ENCODE data around the gene SLCO6A1.
A peak's percentile ranks its signal among the peaks of the same experiment; 100 is the strongest.
"Not testable (repeated sequence)": the region's sequence is repeated elsewhere in the genome, so short reads cannot be mapped to it uniquely, and the experiment has no call there.

SLCO6A1 gene, protein sequence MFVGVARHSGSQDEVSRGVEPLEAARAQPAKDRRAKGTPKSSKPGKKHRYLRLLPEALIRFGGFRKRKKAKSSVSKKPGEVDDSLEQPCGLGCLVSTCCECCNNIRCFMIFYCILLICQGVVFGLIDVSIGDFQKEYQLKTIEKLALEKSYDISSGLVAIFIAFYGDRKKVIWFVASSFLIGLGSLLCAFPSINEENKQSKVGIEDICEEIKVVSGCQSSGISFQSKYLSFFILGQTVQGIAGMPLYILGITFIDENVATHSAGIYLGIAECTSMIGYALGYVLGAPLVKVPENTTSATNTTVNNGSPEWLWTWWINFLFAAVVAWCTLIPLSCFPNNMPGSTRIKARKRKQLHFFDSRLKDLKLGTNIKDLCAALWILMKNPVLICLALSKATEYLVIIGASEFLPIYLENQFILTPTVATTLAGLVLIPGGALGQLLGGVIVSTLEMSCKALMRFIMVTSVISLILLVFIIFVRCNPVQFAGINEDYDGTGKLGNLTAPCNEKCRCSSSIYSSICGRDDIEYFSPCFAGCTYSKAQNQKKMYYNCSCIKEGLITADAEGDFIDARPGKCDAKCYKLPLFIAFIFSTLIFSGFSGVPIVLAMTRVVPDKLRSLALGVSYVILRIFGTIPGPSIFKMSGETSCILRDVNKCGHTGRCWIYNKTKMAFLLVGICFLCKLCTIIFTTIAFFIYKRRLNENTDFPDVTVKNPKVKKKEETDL

DNA sequence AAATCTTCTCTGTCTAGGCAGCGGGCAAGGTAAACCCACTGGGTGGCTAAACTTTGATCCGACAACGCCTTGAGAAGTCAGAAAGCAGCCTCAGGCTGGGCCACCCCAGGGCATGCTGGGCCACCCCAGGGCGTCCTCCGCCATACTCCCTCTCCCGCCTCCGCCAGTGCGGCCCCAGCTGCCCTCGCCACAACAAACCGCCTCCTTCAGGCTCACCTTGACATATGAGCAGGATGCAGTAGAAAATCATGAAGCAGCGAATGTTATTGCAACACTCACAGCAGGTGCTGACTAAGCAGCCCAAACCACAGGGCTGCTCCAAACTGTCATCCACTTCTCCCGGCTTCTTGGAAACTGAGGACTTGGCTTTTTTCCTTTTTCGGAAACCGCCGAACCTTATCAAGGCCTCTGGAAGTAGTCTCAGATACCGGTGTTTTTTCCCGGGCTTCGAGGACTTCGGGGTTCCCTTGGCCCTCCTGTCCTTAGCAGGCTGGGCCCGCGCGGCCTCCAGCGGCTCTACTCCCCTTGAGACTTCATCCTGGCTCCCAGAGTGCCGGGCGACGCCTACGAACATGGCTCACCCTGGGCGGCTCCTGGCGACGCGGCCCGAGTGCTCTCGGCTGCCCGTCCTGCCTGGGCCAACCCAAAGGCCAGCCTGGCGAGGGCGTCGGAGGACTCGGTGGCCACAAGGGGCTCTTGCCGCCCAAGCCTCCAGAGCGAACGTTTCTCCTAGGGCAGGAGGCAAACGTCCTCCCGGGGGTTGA lies at the start of gene SLCO6A1:
Gene SLCO6A1 (minus strand): TSS at position 731 of the 764 bp plus-strand sequence. CDS start 157 bp downstream, at position 574.
- DNase-seq = no peak

DNA sequence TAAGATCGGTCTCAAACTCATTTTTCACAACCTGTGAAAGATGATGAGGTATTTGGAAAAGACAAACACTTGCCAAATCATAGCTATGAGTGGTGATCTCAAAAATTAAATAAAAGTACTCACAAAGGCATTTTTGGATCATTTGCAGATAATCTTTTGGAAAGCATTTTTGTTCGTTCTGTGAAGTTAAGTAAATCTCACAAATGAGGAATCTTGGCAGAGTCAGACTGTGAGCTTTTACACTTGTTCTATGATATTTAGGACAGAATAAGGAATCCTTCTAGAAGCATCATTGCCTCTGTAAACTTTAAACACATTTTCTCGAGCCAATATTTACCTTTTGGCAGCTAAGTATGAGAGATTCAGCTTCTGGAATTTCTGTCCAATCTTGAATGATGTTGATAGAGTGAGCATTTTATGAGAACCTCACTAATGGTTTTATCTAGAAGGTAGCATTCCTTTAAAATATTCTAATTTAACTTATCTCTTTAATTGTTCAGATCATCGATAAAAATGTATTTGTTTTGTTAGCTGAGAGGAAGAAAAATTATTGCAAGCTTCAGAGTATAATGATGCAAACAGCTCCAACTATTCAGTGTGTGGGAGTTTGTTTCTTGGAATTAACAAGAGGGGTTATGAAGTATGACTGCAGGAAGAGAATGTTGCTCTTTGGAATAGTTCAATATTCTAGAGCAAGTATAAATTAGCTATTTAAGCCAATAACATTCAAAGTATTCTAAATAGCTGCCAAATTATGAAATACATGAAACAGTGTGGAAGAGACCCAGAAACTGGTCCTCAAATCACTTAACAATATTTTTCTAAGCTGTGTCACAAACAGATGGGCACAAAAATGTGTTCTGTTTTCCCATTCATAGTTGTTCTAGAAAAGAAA lies 48.6 kb upstream of the SLCO6A1 start:
- DNase-seq = no peak

DNA sequence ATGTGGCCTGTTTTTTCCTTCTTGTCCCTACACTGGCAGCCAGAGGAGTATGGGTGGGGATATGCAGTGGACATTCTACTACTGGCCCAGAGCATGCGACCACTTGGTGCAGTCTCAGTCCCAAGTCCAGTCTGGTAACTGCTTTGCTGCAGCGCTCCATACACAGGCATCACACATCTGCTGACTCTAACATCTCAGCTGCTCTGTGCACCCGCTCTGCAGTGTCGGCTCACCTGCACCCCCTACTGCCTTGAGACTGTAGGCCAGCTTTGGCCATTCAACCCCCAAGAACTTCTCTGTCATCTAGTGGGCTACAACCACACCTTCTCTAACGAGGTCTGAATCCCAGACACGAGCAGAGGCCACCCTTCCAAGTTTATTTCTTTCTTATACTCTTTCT lies 46.4 kb upstream of the SLCO6A1 start:
- no peak for DNase-seq

DNA sequence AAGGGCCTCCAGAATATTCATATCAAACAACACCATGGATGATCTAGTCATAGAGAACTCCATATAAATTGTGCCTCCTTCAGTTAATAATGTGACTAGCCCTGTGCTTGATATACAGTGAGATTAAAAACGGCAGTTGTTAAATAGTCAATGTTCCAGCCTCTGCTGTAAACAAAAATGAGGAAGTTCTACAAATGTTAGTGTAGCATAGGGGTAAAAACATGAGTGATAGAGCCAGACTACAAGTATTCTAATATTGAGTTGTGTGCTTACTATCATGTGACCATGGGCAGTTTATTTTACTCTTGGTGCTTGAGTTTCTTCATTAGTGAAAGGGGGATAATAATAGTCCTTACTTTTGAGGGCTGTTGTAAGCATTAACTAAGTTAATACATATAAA lies 43.3 kb upstream of the SLCO6A1 start:
- DNase-seq = no peak

DNA sequence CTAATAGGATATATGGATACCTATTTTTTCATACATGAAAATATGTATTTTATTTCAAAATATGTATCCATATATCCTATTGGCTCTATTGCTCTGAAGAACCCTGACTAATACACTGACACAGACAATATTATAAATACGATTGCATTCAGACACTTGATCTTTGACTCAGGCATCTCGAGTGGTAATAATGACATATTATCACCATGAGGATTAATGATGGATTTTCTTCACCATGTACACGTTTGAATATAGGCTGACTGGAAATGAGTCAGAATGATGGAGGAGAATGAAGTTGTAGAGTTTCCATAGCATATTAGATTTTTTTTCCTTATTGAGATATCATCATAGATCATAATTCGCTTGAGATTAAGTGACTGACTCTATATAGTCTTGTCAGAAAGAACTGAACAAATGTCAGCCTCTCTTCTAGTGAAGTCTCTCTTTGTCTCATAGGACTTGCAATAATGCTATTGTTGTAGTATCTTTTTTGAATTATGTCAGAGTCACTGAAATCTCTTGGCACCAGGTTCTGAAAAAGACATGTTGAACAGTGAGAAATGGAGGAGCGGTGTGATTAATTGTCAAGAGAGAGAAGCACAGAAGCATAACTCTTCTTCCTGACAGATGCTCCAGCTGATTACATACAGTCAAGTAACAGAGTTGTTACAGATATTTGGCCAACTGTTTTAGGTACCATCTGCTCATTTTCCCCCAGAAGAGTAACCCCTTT lies 41.4 kb upstream of the SLCO6A1 start:
- no peak for DNase-seq

DNA sequence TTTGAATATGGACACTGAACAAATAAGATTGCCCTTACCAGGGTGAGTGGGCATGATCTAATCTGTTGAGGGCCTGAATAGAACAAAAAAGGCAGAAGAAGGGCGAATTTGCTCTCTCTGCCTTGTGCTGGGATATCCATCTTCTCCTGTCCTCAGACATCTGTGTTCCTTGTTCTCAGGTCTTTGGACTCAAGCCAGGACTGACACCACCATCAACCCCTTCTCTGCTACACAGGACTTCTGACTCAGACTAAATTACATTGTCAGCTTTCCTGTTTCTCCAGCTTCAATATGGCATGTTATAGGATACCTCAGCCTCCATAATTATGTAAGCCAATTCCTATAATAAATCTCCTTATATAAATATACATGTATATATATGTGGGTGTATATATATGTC lies 40.8 kb upstream of the SLCO6A1 start:
- DNase-seq = no peak

DNA sequence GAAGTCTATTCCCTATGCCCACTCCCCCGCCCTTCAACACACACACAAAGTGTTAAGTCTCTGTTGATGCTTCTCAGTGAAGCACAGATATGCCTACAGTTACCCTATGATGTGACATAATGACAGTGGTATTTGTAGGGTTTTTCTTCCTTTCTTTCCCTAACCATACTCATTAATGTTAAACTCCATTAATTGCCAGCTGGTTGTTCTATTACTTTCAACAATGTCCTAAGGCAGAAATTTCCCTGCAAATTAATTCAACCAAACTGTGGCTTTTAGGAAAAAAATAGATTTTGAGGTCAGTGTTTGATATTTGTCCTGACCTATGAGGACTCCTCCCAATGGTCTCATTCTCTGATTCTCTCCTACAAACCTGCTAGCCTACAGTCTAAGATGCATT lies 38.2 kb upstream of the SLCO6A1 start:
- DNase-seq = no peak

DNA sequence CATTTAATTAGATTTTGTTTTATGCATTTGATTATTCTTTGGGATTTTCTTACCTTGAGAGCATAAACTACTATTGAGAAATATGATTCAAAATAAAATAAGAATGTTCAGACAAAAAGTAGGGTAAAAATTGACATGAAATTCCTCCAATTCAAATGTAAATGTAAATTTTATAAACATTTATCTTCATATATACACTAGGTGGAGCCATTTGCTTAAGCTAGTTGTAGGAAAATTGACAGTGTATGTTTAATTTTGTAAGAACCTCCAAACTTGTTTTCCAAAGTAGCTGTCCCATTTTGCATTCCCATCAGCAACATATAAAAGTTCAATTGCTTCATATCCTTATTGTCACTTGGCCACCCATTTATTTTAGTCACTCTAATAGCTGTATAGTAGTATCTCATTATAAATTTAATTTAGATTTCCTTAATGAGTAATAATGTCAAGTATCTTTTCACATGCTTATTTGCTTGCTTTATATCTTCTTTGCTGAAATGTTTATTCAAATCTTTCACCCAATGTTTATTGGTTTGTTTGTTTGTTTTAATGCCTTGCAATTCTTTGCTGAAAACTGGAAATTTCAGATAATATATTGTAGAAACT lies 37.6 kb upstream of the SLCO6A1 start:
- no peak for DNase-seq

DNA sequence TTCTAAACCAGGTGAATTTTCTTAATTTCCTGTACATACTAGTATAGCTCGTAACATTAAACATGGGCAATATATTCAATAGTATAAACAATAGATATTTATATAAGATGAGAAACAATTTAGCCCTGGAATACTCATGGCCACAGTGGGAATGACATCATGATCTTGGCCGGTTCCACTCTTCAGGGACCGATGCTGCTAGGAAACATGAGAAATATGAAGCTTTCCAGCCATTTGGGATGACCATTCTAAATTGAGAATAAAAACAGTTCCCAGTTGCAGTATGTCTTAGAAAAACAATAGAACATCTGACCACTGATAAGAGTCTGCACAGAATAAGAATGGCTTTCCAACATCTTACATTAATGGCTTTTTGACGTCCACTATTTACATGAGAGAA lies 33.3 kb upstream of the SLCO6A1 start:
- no peak for DNase-seq

DNA sequence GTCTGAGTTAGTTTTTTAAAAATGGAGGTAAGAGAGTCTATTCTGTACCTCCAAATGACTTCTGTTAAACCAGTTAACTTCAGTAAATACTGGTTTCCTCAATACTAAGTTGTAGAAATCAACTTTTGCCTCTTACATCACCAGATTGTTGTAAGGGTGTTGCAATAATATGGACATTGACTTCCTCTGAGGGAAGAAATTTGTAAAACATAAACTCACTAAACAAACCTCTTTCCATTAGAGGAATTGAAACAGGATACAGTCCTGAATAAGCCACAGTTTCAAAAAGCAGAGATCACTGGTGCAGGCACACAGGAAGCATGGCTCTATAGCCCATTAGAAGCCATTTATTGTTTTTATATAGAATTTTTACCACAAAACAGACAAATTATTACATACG lies 32.7 kb upstream of the SLCO6A1 start:
- DNase-seq = no peak

DNA sequence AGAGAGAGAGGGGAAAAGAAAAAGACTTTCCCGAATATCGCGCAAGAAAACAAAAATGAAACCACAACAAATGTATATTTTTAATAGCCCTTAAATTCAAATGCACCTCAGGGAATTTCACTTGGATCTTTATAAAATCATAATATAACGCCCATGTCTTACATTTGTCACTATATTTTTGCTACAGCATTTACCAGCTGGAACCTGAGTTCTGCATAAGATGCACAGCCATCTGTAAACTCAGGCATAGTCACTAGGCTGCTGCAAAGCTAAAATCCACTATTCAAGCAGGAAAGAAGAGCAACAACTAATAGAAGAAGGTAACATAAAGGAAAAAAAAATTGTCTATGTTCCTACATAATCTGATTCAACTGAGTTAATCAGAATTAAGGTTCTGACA lies 30.6 kb upstream of the SLCO6A1 start:
- no peak for DNase-seq

DNA sequence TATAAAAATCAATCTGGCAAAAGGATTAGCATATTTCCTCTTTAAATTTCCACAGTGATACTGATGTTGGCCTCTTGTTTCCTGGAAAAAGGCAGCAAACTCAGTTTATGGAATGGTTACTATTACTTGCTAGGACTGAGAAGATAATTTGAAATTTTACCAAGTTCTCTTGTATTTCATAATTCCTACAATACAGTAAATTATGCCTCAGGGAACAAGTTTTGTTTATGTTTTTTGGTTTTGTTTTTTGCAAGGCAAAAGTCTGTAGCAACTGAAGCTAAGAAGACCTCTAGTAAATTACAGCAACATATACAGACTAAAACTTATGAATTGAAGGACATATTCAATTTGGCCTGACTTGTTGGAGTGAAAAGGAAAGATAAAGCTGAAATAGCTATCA lies 30.2 kb upstream of the SLCO6A1 start:
- no peak for DNase-seq

DNA sequence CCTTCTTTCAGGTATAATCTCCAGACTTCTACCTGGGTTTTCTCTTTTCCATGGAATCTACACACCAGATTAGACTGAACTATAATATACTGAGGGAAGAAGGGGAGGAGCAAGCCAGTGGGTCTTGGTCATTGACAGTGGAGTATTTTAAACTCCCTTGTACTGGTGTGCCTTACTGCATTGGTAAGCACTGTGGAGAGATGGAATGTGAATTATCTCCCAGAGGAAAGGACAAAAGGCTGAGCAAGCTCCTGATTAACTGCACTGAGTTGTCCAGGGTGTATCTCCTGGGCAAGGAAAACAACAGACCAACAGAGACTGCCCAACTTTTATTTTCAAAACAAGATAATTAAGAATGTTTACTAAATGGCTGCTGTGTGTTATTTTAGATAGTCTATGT lies 29.8 kb upstream of the SLCO6A1 start:
- DNase-seq = no peak

DNA sequence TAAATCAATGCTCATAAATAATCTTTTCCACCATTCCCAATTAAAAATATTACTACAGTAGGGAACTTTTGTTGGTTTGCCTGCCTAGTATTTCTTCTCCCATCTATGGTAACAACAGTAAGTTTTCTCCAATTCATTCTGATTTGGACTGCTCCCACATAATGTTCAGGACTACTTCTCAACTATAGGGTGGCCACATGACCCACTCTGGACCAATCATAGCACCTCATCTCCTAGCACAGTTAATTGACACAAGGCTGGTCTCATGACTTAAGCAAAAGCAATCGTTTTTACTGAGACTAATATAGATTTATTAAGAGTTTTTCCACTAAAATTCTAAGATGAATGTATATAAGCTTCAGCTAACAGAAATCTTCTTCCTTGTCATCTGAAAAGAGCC lies 28.7 kb upstream of the SLCO6A1 start:
- DNase-seq = no peak

DNA sequence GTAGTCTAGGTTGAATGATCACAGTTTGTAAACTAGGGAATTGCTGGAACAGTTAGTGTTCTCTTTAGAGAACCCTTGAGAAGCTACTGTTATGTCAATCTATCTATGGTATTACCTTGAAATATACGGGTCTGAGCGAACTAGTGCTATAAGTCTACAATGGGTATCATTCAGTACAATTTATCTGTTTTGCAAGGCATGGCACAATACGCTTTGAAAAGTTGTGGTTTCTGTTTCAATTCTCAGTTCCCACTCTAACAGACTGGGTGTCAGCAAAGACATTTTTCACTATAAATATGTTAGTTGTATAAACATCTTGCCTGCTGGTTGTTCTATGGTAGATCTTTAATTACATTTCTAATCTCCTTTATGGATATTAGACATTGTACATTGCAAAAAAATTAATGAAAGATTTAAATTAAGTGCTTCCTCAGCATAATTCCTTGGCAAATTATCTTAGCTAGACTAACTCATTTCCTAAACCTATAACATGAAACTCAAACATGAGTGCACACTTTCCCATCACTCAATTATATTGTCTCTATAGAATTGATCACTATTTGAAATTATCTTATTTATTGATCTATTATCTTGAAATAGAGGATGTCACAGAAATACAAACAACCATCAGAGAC lies 24.9 kb upstream of the SLCO6A1 start:
- no peak for DNase-seq

DNA sequence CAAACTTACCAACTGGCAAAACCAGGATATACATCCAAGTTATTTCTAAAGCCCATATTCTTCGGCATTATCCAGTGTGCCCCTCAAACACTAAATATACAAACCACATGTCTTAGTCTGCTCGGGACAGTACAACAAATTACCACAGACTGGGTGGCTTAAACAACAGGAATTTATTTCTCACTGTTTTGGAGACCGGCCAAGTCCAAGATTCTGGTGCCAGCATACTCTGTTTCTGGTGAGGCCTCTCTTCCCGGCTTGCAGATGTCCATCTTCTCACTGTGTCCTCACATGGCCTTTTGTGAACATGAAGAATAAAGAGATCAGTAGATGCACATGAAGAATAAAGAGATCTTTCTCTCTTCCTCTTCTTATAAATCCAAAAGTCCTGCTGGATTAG lies 12.9 kb upstream of the SLCO6A1 start:
- no peak for DNase-seq

DNA sequence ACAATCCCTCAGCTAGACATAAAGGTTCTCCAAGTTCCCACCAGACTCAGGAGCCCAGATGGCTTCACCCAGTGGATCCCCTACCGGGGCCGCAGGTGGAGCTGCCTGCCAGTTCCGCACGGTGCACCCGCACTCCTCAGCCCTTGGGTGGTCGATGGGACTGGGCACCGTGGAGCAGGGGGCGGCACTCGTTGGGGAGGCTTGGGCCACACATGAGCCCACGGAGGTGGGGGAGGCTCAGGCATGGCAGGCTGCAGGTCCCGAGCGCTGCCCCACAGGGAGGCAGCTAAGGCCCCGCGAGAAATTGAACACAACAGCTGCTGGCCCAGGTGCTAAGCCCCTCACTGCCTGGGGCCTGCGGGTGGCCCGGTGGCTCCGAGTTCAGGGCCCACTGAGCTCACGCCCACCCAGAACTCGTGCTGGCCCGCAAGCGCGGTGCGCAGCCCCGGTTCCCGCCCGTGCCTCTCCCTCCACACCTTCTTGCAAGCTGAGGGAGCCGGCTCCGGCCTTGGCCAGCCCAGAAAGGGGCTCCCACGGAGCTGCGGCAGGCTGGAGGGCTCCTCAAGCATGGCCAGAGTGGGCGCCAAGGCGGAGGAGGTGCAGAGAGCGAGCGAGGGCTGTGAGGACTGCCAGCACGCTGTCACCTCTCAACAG lies 7.4 kb downstream of the SLCO6A1 start:
- not testable (repeated sequence) for DNase-seq

DNA sequence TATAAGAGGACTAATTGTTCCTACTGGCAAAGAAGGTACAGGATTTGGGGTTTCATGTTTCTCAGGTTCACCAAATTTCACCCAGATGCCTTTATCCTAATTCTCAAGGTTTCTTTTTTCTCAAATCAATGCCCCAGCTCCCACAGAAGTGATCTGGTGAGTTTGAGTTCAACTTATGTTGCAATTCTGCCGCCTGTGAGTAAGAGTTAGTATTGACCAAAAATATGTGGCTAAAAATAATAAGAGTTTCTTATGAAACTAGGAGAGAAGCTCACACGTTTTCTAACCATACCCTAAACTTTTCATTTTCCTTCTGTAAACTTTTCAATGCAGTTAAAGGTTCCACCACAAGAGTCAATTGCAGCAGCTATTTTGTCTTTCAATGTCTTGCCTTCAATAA lies 15.1 kb downstream of the SLCO6A1 start:
- DNase-seq = no peak

DNA sequence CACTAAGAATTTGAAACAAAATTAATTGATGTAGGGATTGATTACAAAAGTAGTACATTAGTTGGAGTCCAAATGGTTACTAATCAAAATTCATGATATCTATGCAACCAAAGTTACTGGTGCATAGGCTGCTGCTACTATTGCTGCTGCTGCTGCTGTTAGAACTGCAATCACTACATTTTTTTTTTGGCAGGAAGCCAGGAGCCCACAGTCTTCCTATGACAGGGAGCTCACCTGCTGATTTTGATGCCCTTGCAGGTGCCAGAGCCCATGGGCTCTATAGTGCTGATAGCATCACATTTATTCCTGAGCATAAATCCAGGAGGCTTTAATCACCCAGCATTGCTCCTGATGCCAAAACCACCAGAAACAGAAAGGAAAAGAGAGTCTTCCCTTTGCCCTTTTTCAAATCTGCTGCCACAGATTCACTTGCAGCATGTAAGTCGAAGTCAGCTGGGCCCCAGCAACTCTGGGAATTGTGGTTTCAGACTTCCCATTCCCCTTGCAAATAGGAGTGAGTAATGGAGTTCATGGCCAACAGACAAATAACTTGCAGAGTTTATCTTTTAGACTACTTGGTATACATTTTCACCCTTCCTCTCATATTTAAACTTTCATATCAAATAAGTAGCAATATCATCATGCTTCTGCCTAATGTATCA lies 17.6 kb downstream of the SLCO6A1 start:
- DNase-seq = peak; percentile 4

DNA sequence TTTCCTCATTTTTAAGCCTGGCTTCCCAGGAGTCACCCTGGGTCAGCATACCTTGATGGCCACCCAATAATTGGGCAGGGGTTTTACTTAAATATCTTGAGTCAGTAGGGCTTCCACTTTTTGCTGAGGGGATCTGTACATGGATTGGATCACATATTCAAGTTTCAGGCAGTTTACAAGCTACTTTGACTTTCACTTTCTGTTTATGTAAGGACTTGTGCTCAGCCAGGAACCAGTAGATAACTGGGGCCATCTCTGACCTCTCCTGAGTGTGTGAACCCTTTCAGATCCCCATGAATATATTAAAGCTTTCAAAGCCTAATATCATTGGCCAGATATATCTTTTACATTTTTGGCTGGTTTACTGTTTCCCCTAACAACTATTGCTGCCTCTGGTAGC lies 45.1 kb downstream of the SLCO6A1 start:
- no peak for DNase-seq

All from NCI-H510A (cell line).